Osteocyte (in vitro differentiated cells): Measurements from ENCODE around the gene PMEPA1. TPM values are rescaled to one million over a fixed set of nuclear protein-coding genes. Genes with fewer than 3 reads are reported as not detected.

Experiments used
- DNase-seq: peaks from one replicate; pipeline ENCODE4 v3.0.0; 2021; ENCODE audit warnings: mixed read lengths; ENCODE audit not compliant: unreplicated experiment; ENCODE audit errors: extremely low spot score
- H3K27ac Mint-ChIP-seq: one replicate; pipeline ENCODE4 v1.8.0; 2021; ENCODE audit warnings: mild to moderate bottlenecking, mixed read lengths; ENCODE audit not compliant: unreplicated experiment
- H3K27me3 Mint-ChIP-seq: one replicate; pipeline ENCODE4 v1.8.0; 2021; ENCODE audit warnings: mixed read lengths; ENCODE audit not compliant: unreplicated experiment
- H3K36me3 Mint-ChIP-seq: one replicate; pipeline ENCODE4 v1.8.0; 2021; ENCODE audit warnings: mixed read lengths; ENCODE audit not compliant: unreplicated experiment
- H3K4me1 Mint-ChIP-seq: one replicate; pipeline ENCODE4 v1.8.0; 2021; ENCODE audit warnings: mixed read lengths; ENCODE audit not compliant: unreplicated experiment
- H3K4me3 Mint-ChIP-seq: one replicate; pipeline ENCODE4 v1.8.0; 2021; ENCODE audit warnings: mild to moderate bottlenecking, moderate library complexity, mixed read lengths; ENCODE audit not compliant: unreplicated experiment
- H3K9me3 Mint-ChIP-seq: one replicate; pipeline ENCODE4 v1.8.0; 2021; ENCODE audit warnings: mixed read lengths; ENCODE audit not compliant: unreplicated experiment
- CTCF ChIP-seq: fragments of 200-600 bp; sonication (generic); IDR thresholded peaks from 2 replicates; pipeline ENCODE4 v1.5.0; 2021; ENCODE audit warnings: antibody characterized with exemption, mild to moderate bottlenecking, moderate library complexity
- total RNA-seq: library from RNA; stranded (reverse); gene quantifications from 2 replicates; pipeline ENCODE4 v1.2.1, GENCODE V29; 2021

Gene PMEPA1
- total RNA-seq, 1 donor from 2014 or later: 24.1 TPM

DNA sequence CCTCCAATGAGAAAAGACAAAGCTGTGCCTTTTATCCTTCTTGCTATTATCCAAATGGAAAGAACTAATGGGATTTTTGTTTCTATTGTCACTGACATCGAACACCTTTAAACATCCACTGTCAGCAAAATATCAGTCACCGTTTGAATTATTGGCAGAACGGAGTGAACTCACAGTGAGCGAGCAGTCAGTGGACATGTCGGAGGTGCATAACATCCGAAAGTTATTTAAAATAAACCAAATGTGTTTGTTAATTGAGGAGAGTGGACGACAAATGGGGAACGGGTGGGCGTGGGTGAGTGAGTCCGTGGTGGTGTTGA is 38.8 kb downstream of the PMEPA1 start:
- TF ChIP-seq CTCF: no peak
- no peaks in the 10 kb centered on the region for H3K4me1 Mint-ChIP-seq
- no peak for DNase-seq
- H3K9me3 Mint-ChIP-seq: no peaks in the 10 kb centered on the region
- no peak overlapping the region for H3K4me3 Mint-ChIP-seq
- no peaks in the 10 kb centered on the region for H3K27me3 Mint-ChIP-seq
- no peaks in the 10 kb centered on the region for H3K36me3 Mint-ChIP-seq
- no peak overlapping the region for H3K27ac Mint-ChIP-seq

DNA sequence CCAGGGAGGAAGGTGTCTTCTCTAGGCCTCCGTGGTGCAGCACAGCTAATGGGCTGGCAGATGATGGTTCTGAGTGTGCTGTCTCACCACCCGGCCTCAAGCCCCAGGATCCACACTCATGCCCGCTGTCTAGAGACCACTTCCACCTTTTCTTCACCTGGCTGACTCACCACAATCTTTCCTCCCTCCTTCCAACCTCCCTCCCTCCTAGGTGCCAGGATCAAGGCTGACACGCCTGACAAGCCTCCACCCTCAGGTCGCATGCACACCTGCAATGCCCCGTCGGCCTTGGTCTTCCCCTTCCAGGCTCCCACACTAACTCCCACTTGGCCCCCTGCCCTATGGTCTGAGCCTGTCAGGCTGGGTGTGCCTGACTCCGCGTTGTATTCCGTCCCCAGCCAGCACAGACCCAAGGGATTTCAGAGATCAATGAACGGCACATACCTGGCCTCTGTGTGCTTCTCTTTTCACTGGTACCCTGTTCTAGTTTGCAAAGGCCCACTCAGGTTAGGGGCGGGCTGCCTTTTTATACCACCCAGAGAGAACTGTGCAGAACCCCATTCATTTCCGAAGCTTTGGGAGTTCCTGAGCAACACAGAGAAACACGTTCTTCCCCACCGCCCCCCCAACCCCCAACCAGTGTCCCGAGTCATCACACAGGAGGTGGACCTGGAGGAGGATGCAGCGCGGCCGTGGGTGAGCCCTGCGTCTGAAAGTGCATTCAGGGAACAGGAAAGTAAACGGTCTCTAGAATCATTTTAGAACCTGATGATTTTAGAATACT is 39.3 kb downstream of the PMEPA1 start:
- TF ChIP-seq CTCF: no peak
- H3K4me1 Mint-ChIP-seq: no peaks in the 10 kb centered on the region

DNA sequence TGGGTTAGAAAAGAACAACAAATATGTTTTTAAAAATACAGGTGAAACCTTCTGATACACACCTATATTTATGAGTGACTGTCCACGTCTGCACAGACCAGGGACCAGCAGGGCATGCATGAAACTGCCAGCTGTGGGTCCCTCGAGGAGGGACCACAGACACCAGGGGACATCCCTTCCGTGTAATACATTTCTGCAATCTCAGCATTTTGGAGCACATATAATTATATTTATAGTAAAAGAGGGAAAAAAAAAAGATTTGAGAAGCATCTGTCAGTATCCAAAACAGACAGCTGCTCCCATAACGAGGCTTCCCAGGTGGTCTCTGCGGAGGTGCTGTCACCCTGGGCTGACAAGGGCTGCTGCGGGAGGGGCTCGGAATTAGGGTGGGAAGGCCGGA is 40.2 kb downstream of the PMEPA1 start:
- no peaks in the 10 kb centered on the region for H3K27me3 Mint-ChIP-seq
- DNase-seq: no peak
- no peak overlapping the region for H3K27ac Mint-ChIP-seq
- H3K36me3 Mint-ChIP-seq: no peaks in the 10 kb centered on the region
- TF ChIP-seq CTCF: no peak
- H3K4me1 Mint-ChIP-seq: no peaks in the 10 kb centered on the region
- no peaks in the 10 kb centered on the region for H3K9me3 Mint-ChIP-seq
- no peak overlapping the region for H3K4me3 Mint-ChIP-seq

More for the DNA sequence above, 39.3 kb downstream of the PMEPA1 start:
- Mint-ChIP-seq H3K4me3 (no peak overlapping the region), H3K36me3 (no peaks in the 10 kb centered on the region), H3K9me3 (no peaks in the 10 kb centered on the region), H3K27me3 (no peaks in the 10 kb centered on the region), H3K27ac (no peak overlapping the region)
- no peak for DNase-seq

DNA sequence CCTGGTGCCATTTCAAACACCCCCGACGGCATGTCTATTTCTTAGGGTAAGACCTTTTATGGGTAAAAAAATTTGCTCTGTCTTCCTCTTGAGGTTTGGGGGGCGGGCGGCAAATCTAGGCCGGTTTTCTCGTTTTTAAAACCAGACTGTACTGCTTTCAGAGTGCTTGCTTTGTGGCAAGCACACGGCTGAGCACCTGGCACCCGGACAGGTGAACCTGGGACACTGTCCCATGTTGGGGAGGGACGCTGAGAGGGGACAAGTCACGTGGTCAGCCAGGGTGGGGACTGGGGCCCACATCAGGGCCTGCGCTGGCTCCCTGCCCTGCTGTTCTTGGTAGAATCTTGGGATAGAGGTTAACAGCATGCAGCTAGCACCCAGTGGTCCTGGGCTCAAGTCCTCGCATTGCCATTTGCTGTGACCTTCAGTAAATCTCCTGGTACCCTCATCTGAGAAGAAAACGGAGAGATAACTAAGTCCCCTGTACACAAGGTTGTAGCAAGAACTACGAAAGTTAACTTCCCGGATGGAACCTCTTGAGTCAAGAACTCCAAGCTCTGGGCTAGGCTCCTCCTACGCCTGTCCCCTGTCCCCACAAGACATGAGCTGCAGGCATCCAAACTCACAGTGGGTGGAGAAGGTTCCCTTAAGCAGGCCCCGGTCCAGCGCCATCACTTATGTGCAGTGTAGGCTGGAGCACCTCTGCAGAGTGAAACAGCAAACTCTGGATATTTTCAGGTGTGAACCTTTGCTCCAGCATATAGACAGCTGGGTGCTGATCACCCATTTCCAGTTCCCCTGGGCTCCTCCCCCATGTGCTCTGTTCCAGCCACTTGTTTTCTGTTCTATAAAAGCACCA is 41.7 kb downstream of the PMEPA1 start:
- H3K27ac Mint-ChIP-seq: no peak overlapping the region
- no peak overlapping the region for H3K4me3 Mint-ChIP-seq
- no peak for DNase-seq
- no peaks in the 10 kb centered on the region for H3K36me3 Mint-ChIP-seq
- no peaks in the 10 kb centered on the region for H3K4me1 Mint-ChIP-seq
- no peaks in the 10 kb centered on the region for H3K9me3 Mint-ChIP-seq
- TF ChIP-seq CTCF: no peak
- H3K27me3 Mint-ChIP-seq: no peaks in the 10 kb centered on the region

DNA sequence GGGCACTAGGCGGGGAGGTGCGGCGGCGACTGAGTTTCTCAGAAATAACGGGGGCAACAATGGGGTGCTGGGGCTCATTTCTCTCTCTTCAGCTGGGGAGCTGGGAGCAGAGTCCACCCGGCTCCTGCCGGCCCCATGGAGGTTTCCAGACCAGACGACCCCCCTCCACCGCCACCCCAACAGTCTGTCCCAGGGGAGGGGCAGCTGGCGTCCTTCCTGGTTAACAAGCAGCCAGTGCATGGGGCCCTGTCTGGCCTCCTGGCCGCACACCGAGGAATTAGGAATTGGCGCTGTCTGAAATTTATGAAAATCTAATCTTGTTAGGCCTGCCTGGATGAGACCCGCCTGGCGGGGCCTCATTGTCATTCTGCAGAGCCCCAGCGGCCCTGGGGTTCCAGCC is 42.4 kb downstream of the PMEPA1 start:
- no peak overlapping the region for H3K27ac Mint-ChIP-seq
- no peaks in the 10 kb centered on the region for H3K4me1 Mint-ChIP-seq
- no peaks in the 10 kb centered on the region for H3K36me3 Mint-ChIP-seq
- no peak for TF ChIP-seq CTCF
- no peak overlapping the region for H3K4me3 Mint-ChIP-seq
- H3K9me3 Mint-ChIP-seq: no peaks in the 10 kb centered on the region
- DNase-seq: no peak
- H3K27me3 Mint-ChIP-seq: no peaks in the 10 kb centered on the region
